CD4-positive, alpha-beta T cell treated with Interleukin-17A for 1 hour (primary cell): ENCODE data around the gene HOGA1.
"Not testable (repeated sequence)": the region's sequence is repeated elsewhere in the genome, so short reads cannot be mapped to it uniquely, and the experiment has no call there.

ENCODE experiments used
- DNase-seq: peaks from one replicate; pipeline ENCODE4 v3.0.0-alpha.2; 2020

Gene HOGA1

DNA sequence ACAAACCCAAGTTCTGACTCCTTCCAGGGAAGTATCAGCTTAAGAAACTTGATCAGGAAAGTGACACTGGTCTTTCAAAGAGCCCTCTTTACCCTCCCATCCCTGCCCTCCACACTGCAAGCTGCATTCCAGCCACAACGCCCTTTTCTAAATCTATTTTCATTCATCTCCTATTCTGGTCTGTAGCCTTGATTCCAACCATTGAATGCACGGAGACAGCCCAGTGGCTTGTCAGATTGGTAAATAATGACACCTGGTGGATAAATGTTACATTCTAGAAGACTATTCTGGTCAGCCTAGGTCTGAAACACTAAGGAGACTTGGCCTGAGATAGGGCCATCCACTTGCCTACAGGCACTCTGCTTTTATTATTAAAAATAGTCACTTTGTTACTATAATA is 28.2 kb downstream of the HOGA1 start:
- DNase-seq = peak; percentile 6

DNA sequence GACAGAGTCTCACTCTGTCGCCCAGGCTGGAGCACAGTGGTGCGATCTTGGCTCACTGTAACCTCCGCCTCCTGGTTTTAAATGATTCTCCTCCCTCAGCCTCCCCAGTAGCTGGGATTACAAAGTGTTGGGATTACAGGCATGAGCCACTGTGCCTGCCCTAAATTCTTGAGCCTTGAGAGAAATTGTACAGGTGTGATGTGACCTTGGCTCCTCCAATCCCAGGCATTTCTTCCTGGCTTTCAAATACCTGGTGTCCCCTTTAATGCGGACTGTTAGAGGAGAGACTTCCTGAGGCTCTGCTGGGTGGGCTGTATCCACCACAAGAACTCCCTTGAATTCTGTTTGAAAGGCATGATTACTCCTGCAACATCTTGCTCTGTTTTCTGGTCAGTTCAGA is 34.1 kb downstream of the HOGA1 start:
- DNase-seq = no peak

DNA sequence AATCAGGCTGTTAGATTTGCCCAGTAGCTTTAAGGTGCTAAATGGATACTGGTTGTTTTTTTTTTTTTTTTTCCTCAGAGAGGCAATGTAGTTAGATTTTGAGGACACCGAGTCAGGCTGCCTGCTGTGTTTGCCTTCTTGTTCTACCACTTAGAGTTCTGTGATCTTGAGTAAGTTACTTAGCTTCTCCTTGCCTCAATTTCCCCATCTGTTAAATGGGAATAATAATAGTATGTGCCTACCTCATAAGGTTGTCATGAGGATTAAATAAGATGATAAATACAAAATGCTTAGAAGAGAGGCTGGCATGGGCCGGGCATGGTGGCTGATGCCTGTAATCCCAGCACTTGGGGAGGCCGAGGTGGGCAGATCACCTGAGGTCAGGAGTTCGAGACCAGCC is 34.5 kb downstream of the HOGA1 start:
- DNase-seq = no peak

DNA sequence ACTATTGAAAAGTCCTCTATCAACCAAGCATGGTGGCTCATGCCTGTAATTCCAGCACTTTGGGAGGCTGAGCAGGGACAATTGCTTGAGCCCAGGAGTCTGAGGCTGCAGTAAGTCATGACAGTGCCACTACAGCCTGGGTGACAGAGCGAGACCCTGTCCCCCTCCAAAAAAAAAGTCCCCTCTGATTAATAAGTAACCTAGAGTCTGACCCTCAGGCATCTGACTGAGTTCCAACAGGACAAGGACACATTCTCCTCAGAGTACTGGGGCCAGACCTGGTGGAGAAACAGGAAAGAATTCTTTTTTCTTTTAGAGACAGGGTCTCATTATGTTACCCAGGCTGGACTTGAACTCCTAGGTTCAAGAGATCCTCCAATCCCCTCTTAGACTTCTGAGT is 39.1 kb downstream of the HOGA1 start:
- no peak for DNase-seq

DNA sequence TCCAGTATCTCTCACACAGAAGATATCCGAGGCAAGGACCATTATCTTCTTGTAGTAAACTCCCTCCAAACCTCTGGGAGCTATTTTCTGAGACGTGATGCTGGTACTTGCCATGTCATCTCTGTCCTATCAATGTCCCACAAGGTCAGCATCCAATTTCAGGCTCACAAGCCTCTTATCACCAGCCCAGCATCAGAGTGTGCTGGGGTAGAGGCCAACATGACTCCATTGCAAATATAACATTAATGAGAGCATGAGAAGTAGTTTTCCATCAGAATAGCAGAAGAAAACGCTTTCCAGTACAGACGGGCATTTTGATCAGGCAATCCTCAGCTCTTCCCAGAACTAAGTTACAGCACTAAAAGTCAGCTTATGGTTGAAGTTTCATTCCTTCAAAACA is 43.5 kb downstream of the HOGA1 start:
- DNase-seq = no peak

DNA sequence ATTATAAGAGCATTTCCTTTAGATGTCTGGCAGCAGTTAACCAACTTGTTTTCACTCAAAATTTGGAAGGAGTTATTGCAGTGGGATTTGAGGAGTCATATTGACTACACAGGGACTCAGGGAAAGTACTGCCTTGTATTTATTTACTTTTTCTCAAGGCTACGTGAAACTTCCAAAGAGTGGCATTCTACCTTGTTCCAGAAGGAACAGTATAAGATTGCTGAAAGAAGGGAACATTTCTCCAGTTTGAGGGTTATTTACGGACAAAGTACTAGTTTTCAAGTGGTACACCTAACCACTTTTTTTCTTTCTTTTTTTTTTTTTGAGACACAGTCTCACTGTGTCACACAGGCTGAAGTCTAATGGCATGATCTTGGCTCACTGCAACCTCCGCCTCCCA is 44.0 kb downstream of the HOGA1 start:
- no peak for DNase-seq

DNA sequence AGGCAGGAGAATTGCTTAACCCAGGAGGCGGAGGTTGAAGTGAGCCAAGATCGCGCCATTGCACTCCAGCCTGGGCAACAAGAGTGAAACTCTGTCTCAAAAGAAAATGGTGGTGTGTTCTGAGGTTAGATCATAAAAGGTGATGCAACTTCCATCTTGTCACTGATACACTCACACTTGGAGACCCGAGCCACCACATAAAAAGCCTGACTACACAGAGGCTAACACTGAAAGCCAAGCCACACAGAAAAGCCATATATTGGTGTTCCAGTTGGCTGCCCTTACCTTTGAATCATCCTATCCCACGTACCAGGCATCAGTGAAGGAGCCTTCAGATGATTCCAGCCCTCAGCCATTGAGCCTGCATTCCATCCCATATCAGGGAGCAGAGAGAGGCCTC is 45.1 kb downstream of the HOGA1 start:
- DNase-seq = no peak

DNA sequence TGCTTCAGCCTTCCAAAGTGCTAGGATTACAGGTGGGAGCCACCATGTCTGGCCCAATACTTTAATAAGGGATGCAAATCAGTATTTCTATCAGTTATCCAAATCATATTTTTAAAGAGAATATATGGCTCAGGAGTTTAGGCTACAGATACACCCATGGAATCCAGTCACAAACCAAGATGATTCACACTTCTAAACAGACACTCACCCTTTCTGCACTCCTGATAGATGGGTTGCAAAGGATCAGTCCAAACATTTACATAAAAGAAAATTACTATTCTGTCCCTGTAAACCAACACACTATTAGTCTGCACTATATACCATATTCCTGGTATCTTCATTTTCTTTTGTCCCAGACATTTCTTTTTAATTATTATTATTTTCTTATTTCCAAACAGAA is 46.9 kb downstream of the HOGA1 start:
- DNase-seq = no peak

DNA sequence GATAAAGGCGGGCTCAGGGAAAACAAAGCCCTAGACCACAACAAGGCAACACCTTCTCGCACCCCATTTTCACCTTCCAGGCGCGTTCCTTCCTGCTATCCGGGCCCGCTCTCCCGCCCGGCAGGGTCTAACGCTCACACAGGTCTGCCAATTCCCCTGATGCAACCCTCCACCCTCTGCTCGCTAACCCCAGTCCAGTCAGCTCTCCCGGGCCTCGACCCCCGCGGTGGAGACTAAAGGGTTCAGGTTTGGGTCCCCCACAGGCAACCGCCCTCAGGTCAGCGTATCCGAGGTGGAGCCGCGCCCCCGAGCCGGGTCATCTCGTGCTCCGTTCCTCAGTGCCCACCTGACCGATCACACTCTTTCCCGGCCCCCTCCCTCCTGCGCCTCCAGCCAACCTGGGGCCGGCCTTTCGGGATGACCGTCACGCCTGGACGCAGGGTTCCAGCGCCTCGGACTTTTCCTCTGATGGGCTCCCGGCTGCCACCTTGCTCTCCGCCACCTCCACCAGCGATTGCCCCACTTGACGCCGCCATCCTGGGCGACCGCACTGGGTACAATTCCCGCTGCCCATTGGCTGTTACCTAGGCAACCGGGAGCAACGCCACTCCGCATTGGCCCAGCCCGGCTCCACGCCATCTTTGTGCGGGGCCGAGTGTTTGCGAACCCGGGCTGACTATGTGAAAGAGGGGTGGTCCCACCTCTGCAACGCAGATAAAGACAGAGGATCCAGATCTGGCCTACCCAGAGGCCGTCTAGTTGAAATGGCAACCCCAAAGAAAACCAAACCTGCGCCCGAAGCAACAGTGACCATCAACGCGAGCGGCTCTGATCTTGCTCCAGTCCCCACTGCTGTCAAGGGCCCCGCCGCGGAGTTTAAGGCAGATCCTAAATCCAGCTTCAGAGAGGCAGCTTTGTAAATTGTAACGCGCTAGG is 49.0 kb downstream of the HOGA1 start, which contains the start of gene MORN4:
Gene MORN4, minus strand, starts transcription at position 552 of the 936 bp plus-strand sequence. CDS start 13,847 bp downstream, outside the sequence.
- peak; percentile 94 for DNase-seq

DNA sequence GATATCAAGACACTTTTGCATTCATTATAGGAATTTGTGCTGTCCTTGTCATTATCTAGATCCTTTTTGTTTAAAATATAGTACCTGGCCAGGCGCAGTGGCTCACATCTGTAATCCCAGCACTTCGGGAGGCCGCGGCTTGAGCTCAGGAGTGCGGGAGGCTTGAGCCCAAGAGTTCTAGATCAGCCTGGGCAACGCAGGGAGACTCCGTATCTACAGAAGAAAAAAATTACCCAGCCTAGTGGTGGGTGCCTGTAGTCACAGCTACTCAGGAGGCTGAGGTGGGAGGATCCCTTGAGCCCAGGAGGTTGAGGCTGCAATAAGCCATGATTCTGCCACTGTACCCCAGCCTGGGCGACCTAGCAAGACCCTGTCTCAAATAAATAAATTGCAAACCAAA is 49.7 kb downstream of the HOGA1 start:
- DNase-seq = peak; percentile 38

DNA sequence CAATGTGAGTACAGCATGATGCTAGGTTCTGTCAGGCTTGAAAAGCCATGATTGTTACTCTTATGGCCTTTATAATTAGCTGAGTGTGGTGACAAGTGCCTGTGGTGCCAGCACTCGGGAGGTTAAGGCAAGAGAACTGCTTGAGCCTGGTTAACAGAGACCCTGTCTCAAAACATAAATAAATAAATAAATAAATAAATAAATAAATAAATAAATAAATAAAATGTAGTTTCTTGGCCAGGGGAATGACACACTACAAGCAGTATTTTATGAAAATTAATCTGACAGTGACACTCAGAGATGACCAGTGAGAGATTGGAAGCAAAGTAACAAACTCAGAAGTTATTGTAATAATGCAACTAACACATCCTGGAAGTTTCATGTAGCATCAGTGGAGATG is 51.4 kb downstream of the HOGA1 start:
- no peak for DNase-seq

DNA sequence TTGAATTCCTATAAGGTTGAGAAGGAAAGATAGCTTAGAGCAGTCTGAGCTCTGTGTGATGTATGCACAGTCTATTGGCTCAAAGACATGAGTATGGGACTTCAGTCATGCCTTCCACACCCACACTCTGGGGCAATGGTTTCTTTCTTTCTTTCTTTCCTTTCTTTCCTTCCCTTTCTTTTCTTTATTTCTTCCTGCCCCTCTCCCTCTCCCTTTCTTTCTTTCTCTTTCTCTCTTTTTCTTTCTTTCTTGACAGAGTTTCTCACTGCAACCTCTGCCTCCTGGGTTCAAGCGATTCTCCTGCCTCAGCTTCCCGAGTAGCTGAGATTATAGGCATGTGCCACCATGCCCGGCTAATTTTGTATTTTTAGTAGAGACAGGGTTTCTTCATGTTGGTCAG is 54.9 kb downstream of the HOGA1 start:
- not testable (repeated sequence) for DNase-seq

DNA sequence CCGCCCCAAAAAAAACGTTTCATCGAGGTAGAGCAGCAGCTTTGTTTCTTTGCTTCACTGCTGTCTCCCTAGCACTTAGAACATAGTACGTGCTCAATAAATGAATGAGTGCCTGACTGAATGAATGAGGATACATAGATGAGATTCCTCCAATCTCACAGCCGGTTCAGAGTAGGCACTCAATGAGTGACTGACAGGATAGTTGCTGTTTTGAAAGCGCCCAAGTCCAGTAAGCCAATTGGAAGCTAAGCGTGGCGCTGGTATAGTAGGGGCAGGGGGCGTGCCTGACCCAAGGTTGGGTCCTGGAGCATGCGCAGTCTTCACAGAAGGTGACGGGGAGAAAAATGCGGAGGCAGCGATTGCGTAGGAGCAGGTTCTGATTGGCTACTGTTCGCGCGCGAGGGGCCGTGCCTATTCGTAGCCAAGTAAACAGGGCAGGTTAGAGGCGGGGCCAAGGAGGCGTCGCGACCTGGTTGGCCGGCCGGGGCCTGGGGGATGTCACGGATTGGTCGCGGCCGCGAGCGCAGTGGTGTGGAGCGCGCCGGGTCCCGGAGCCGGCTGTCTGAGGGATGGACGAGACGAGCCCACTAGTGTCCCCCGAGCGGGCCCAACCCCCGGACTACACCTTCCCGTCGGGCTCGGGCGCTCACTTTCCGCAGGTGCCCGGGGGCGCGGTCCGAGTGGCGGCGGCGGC is 56.1 kb downstream of the HOGA1 start, which contains the start of gene PI4K2A:
Gene PI4K2A, plus strand, starts transcription at position 498 of the 694 bp plus-strand sequence. Its CDS starts 72 bp downstream, at position 570.
- DNase-seq = peak; percentile 100

DNA sequence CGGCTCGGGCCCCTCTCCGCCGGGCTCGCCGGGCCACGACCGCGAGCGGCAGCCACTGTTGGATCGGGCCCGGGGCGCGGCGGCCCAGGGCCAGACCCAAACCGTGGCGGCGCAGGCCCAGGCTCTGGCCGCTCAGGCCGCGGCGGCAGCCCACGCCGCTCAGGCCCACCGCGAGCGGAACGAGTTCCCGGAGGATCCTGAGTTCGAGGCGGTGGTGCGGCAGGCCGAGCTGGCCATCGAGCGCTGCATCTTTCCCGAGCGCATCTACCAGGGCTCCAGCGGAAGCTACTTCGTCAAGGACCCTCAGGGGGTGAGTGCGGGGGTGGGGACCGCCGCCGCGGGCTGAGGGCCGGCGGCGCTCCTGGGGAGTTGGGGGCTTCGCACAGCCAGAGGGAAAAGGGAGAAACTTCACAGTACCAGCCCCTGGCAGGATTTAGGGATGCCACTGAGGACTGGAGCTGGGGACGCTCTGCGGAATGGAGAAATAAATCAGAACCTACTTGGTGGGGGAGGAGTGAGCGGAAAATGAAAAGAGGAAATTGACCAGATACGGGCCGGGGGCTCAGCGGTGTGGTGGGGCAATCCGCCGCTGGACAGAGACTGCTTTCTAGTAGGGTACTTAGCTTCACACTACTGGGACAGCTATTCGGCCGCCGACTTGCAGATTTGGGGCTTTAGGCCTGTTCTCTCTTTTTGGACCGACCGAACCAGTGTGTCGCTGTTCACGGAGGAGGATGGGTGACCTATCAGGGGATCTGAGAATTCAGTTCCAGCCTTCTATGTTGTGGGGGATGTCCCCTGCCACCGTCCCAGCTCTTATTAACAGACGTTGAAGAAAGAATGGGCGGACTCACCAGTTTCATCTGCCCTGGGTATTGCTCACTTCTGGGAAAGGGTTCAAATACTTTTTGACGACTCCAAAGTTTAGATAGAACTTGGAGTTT is 57.0 kb downstream of the HOGA1 start:
- peak; percentile 29 for DNase-seq

DNA sequence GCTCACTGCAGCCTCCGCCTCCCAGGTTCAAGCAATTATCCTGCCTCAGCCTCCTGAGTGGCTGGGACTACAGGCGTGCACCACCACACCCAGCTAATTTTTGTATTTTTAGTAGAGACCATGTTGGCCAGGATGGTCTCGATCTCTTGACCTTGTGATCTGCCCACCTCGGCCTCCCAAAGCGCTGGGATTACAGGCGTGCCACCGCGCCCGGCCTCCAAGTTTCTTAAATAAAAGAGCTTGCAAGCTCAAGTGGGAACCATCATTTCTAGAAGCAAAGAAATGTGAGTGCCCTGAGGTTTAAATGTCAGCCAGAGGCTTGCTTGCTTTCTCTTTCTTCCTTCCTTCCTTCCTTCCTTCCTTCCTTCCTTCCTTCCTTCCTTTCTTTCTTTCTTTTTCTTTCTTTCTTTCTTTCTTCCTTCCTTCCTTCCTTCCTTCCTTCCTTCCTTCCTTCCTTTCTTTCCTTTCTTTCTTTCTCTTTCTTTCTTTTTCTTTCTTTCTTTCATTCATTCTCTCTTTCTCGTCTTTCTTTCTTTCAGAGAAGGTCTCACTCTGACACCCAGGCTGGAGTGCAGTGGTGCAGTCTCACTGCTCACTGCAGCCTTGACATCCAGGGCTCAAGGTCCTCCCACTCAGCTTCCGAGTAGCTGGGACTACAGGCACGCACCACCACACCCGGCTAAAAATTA is 58.4 kb downstream of the HOGA1 start:
- not testable (repeated sequence) for DNase-seq

DNA sequence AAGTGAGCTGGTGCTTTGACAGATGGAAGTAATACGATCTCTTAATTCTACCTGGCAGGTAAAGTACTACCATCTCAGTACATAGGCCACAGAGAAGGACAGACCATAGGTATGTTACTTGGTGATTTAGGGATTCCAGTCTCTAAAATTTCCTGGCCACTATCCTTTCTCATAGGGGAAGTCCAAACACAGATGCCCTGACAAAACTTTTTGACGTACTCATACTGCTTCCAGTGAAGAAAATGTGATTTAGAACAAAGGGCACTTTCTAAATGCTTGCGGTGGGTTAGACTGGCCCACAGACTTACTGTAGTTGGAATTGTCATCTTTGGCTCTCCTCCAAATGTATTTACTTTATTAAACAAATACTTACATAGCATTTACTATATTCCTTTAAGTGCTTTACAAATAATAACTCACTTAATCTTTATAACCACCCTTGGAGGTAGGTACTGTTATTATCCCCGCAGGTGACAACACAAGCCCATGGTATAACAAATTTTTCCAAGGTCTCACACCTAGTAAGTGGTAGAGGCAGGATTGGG is 59.3 kb downstream of the HOGA1 start:
- DNase-seq = no peak

DNA sequence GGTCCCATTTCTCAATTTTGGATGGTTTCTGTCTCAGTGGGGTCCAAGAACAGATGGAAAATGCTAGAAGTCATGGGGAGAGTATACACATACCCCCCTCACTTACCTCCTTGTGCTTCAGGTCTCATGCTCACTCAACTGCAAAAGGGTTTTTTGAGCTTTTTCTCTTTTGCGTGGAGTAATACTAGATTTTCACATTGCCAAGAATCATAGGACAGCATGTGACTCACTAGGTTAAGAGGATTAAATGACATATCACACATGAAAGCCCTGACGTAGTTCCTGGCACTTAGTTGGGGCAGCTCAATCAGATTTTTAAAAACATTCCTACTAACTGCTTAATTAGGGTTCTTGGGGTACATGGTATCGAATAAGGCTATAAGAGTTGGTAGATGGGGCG is 60.7 kb downstream of the HOGA1 start:
- DNase-seq = no peak

DNA sequence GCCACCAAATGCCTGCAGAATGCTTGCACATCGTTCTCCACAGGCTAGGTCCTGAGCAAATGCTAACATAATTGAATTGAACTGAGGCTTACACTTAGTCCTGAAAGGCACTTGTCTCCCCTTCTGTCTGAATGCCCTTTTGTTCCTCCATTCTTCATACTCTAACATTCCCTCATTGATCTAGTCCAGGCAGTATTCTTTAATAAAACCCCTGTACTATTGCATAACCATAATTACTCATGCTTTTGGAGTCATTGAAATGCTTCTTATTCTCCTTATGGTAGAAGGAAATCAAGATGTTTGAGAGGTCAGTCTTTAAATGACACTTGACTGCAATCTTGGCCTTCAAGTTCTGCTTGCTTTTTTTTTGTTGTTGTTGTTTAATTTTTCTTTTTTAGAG is 63.4 kb downstream of the HOGA1 start:
- no peak for DNase-seq

DNA sequence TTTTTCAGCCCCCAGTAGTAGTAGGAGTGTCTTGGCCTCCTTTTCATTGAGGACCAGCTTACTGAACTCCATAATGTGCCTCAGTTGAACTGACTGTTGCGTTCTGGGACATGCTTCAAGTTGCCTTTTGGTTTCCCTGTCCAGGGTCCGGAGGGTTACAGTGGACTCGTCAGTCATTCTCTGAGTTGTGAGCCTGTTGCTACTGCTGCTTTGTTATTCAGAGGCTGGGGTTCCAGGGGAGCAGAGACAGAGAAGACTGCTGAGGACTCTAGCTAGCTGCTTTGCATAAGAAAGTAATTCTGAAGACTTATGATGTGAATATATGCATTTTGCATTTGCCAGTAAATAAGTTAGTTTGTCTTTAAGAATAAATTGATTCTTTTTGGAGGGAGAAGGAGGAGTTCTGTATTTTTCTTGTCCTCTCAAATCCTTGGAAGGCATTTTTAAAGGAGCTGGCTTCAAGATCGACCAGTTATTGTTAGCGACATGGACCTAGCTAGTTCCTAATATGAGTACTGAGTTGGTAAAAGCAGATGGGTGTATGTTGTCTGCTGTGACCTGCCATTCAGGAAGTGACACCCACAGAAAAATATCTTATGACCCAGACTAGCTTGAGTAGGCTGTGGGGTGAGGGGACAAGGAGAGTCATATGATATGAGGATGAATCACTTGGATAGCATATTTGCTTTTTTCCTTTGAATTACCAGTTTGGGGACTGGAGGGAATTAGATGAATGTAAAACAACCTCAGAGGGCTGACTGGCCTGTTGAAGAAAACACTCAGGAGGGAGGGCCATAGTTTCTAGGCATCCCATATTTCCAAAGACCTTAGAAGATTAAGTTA is 64.6 kb downstream of the HOGA1 start:
- DNase-seq = peak; percentile 64

DNA sequence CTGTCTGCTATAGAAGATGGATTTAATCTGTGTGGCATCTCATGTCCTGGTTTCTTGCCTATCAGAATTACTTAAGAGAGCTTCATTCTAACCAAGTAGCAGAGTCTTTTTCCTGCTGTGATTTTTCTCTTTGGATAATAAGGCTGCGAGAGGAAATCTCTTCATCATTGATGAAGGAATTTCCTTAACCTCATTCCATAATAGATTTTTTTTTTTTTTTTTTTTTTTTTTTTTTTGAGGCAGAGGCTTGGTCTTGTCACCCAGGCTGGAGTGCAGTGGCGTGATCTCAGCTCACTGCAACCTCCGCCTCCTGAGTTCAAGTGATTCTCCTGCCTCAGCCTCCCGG is 65.2 kb downstream of the HOGA1 start:
- not testable (repeated sequence) for DNase-seq

DNA sequence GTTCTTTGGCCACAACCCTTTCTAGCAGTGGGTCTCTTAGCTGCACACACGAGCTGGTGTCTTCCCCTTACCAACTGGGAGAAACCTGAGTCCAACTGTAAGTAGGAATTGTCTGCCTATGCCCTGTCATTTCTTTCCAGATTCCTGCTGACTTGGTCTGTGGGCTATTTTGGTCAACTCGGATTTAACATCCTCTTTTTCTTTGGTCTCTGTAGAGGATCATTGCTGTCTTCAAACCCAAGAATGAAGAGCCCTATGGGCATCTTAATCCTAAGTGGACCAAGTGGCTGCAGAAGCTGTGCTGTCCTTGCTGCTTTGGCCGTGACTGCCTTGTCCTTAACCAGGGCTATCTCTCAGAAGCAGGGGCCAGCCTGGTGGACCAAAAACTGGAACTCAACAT is 66.5 kb downstream of the HOGA1 start:
- no peak for DNase-seq
